Panc1 (cell line): ENCODE measurements around the gene STPG4.

Experiments used
- CTCF ChIP-seq: fragments of 450-650 bp; IDR thresholded peaks from 2 replicates; pipeline ENCODE4 v1.5.1; 2017; ENCODE audit warnings: mild to moderate bottlenecking
- POLR2AphosphoS5 ChIP-seq: IDR thresholded peaks from 2 replicates; pipeline ENCODE4 v1.6.1; 2012; ENCODE audit warnings: mild to moderate bottlenecking, low read depth, low read length, moderate library complexity
- REST ChIP-seq, 2 experiments: IDR thresholded peaks; 2 replicates each; pipeline ENCODE4 v1.6.1; 2011 to 2012; ENCODE audit warnings: low read depth in 2 of 2, control low read depth in 1 of 2, low read length in 1 of 2, mild to moderate bottlenecking in 1 of 2, moderate library complexity in 1 of 2; ENCODE audit not compliant: insufficient read depth in 1 of 2

GRCh38 chr2:47041063-47041462 is 114.0 kb downstream of the STPG4 start:
- TF ChIP-seq CTCF (no peak), REST (IDR thresholded peaks at IDR 0.05; ENCODE audit: insufficient read depth in 1 of 2, low read depth in 2 of 2, low read length in 1 of 2) (no peak), POLR2AphosphoS5 (no peak)
